GM06990 (cell line): Measurements from ENCODE around the gene MITF.

Experiments
- DNase-seq: peaks from one replicate; pipeline ENCODE4 v3.0.0-alpha.2; 2011; ENCODE audit not compliant: insufficient read length; ENCODE audit errors: extremely low read depth
- H3K27me3 ChIP-seq: replicated peaks from 2 replicates; pipeline ENCODE4 v1.6.0; 2011; ENCODE audit warnings: low read length; ENCODE audit not compliant: control insufficient read depth, insufficient read depth
- H3K36me3 ChIP-seq: 2 replicates; pipeline ENCODE4 v1.5.1; 2011; ENCODE audit warnings: low read length; ENCODE audit not compliant: control insufficient read depth, insufficient read depth
- H3K4me3 ChIP-seq: replicated peaks from 2 replicates; pipeline ENCODE4 v1.5.1; 2011; ENCODE audit warnings: low read depth, mild to moderate bottlenecking, control low read depth, low read length
- CTCF ChIP-seq: IDR thresholded peaks from 2 replicates; pipeline ENCODE4 v1.5.1; 2011; ENCODE audit warnings: low read length, control low read depth, mild to moderate bottlenecking, inconsistent platforms; ENCODE audit not compliant: insufficient read depth, poor library complexity, severe bottlenecking

The MITF gene

GRCh38 chr3:69871251-69871650, 132.0 kb downstream of the MITF start:
- H3K27me3 ChIP-seq, result no peaks in the 10 kb centered on the region
- DNase-seq, result no peak
- no peaks in the 10 kb centered on the region for H3K36me3 ChIP-seq
- H3K4me3 ChIP-seq, result no peak overlapping the region
- no peak for TF ChIP-seq CTCF

GRCh38 chr3:69871868-69872267, 132.6 kb downstream of the MITF start:
- H3K4me3 ChIP-seq, result no peak overlapping the region
- H3K36me3 ChIP-seq, result no peaks in the 10 kb centered on the region
- no peak for TF ChIP-seq CTCF
- no peak for DNase-seq
- H3K27me3 ChIP-seq, result no peaks in the 10 kb centered on the region

GRCh38 chr3:69872783-69873378, 133.6 kb downstream of the MITF start:
- no peak for TF ChIP-seq CTCF
- Histone ChIP-seq H3K4me3 (no peak overlapping the region), H3K27me3 (no peaks in the 10 kb centered on the region), H3K36me3 (no peaks in the 10 kb centered on the region)
- no peak for DNase-seq

GRCh38 chr3:69876073-69876472, 136.8 kb downstream of the MITF start:
- no peak for TF ChIP-seq CTCF
- Histone ChIP-seq H3K4me3 (no peak overlapping the region), H3K36me3 (no peaks in the 10 kb centered on the region), H3K27me3 (no peaks in the 10 kb centered on the region)
- no peak for DNase-seq

GRCh38 chr3:69878254-69878653, 139.0 kb downstream of the MITF start:
- no peak for TF ChIP-seq CTCF
- no peak for DNase-seq
- Histone ChIP-seq H3K36me3 (no peaks in the 10 kb centered on the region), H3K27me3 (no peaks in the 10 kb centered on the region), H3K4me3 (no peak overlapping the region)

- no peak for DNase-seq
- H3K36me3 ChIP-seq, result no peaks in the 10 kb centered on the region
- no peaks in the 10 kb centered on the region for H3K27me3 ChIP-seq
- no peak for TF ChIP-seq CTCF
- no peak overlapping the region for H3K4me3 ChIP-seq
Measured at GRCh38 chr3:69879051-69879450, 139.8 kb downstream of the MITF start.
